GM20431 (cell line): ENCODE measurements around the gene EXOC3L1.

Source experiments
- in situ Hi-C: fragments of 300-500 bp; cut with MseI, MboI; formaldehyde crosslinking; loops from one replicate; pipeline ENCODE4 v1.15.0; 2020; ENCODE audit warnings: low sequenced_read_pairs; ENCODE audit not compliant: unreplicated experiment

EXOC3L1 gene

DNA sequence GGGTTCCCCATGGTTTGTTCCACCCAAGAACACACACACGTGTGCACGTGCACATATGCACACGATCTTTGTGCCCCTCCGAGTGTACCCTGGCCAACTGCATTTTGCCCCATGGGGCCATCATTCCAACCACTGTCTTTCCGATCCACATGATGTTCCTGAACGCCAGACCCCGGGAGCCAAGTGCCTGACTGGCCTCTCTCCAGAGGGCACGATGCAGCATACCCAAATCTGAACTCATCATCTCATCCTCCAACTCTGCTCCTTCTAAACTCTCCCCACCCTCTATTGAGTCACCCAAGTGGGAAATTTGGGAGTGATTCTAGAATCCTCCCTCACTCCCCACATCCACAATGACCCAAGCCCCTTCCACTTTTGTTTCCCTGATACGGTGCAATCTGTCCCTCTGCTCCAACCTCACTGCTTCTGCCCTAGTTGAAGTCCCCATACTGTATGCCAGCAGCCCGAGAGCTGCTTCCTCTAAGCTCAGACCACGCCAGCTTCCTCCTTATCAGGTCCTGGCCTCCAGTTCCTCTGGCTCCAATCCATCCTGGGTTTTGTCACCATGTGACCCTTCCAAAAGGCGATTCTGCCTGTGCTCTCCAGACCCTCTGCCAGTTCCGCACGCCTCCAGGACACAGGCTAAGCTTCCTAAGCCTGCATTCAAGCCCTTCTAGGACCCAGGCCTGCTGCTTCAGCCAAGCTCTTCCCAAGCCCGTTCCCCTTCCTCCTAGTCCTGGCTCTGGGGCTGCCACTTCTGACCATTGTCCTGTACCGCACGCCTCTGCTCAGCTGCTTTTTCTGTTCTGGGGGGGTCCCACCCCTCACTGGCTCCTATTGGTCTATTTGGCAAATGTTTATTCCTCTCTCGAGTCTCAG, 26.9 kb upstream of the EXOC3L1 start:
- in situ Hi-C loops = no loop called here

DNA sequence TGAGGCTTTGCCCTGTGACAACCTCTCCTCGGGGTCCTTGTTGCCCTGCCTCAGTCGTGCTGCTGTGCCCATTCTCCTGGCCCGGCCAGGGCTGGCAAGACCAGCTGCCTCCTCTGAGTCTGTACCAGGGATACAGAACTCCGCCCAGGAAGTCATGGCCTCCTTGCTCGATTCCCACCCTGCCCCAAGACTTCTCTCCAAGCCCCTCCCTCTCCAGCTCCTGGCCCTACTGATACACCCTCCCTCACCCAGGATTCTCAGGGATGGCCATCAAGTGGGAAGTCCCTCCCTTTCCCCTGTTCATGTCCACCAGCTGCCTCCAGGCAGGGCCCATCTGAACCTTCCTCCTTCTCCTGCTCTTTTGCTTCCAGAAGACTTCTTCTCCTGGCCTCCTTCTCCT, 25.8 kb upstream of the EXOC3L1 start:
- in situ Hi-C loops = no loop called here

DNA sequence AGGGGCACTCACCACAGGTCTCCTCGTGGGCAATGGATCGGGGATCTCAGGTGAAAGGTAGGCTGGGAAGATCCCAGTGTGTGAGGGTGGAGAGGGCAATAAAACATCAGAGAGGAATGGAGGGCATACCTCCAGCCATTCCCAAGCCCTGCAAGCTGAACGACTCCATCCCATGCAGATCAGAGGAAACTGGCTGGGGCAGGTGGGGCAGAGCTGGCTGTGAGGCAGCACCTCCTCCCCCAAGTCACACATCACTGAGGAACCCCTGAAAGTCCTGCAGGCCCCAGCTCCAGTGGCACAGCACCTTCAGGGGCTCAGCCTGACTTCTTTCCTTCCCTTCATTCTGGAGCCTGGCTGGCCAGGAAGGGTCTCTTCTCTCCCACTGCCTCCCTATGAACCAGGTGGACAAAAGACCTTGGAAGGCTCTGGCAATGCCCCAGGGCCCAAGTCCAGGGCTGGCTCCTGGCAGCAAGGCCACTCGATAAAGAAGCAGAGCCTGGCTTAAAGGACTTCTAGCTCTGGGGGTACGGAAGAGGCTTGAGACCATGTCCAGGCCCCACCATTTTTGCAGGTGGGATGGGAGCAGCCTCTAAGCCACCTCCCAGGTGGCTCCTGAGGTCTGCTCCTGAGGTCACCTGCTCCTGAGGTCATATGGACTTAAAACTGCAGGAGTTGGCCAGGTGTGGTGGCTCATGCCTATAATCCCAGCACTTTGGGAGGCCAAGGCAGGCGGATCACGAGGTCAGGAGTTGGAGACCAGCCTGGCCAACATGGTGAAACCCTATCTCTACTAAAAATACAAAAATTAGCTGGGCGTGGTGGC, 23.5 kb upstream of the EXOC3L1 start:
- in situ Hi-C loops = no loop called here

DNA sequence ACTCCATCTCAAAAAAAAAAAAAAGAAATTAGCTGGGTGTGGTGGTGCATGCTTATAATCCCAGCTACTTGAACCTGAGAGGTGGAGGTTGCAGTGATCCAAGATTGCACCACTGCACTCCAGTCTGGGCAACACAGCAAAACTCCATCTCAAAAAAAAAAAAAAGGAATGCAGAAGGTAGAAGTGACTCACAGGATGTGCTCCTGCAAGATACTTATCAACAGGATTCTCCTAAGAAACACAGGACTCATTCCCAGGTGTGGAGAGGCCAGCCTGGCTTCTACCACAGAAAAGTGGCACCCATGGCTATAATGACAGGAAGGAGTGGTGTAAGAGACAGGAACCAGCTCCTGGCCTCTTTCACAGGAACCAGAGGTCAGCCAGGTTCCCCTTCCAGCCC, 22.8 kb upstream of the EXOC3L1 start:
- in situ Hi-C loops = no loop called here

DNA sequence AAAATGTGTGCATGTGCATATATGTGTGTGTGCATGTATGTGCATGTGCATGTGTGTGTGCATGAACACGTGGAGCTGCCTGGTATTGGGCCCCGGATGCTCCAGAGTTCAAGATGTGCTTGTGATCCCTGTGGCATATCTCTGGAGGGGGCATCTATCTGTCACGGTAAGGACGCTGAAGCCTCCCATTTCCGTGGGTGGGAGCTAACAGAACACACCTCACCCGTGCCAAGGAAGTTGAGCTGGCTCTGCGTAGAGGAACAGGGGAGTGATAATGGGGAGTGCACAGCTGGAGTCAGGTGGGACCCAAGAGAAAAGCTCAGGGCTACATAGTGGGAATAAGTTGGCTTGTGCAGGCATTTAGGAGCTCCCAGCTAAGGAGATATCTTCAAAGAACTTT, 21.7 kb upstream of the EXOC3L1 start:
- in situ Hi-C loops = no loop called here

DNA sequence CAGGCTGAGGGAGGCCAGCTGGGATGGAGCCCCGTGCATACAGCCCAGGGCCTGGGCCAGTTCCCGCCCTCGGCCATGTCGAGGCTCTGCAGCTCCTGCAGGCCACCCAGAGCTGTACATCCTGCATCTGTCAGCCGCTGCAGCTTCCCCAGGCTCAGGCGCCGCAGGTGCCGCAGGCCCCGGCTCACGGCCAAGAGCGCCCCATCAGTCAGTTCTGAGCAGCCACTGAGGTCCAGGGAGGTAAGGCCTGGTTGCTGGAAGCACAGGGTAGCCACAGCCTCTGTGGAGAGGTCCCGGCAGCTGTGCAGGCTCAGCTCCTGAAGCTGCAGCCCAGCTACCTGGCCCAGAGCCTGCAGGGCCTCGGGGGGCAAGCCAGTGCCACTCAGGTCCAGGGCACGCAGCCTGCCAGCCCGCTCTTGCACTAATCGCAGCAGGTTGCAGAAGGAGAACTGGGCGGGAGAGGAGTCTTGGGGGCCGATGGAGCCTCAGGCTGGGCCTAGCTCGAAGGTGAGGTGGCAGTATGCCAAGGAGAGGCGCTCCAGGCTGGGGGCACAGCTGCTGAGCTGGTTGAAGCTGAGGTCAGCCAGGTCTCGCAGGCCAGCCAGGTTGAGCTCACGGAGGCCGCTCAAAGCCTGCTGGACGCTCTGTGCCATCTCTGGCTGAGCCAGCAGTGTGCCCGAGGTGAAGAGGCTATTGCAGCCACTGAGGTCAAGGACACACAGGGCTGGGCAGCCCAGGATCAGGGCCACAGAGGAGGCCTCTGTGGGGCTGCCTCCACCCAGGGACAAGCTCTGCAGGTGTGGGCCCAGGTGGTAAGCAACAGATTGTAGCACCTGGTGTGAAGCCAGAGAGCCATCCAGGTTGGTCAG, 20.4 kb upstream of the EXOC3L1 start:
- in situ Hi-C loops = no loop called here

DNA sequence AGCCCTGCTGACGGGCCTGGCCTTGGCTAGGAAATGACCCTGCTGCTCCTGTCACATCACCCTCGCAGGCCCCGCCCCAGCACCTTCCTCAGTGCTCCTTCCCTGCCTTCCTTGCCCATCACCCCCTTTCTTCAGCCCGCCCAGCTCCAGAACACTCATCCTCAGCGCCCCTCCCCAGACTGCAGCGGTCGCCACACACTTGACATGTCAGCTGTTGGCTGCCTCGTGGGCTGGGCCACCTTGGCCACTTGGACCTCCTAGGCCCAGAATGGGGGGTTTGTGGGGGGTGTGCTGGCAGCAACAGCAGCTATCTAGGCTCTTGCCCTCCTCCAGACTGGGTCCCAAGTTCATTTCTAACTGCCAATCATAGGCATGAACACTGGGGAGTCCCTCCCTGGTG, 19.6 kb upstream of the EXOC3L1 start:
- in situ Hi-C loops = no loop called here

DNA sequence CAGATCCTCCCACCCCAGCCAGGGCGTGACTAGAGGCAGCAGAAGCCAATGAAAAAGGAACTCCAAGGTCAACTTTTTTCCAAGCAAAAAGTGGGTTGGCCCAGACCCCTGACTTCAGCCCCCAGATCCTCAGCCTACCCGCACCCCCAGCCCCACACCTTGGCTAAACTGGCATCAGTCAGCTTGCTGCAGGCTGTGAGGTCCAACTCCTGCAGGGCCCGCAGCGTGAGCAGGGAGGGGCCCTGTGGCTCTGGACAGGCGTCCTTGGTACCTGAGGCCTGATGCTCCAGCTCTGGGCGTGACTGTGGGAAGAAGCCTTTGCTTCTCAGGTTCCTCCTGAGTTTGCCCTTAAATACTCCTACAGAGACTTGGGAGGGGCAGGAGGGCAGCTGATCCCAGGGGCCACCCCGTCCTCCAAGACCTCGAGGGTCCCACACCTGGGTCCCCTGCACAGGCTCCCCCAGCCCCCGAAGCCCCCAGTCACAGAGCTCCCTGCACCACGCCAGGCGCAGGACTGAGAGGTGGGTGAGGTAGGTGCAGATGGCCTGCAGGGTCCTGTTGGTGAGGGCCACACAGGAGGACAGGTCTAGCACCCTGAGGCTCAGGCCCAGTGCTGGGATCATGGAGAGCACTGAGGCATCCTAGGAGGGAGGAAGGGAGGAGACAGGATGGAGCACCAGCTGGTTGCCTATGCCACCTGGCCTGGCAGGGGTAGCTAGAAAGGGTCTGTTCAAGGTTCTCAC, 18.4 kb upstream of the EXOC3L1 start:
- in situ Hi-C loops = no loop called here

DNA sequence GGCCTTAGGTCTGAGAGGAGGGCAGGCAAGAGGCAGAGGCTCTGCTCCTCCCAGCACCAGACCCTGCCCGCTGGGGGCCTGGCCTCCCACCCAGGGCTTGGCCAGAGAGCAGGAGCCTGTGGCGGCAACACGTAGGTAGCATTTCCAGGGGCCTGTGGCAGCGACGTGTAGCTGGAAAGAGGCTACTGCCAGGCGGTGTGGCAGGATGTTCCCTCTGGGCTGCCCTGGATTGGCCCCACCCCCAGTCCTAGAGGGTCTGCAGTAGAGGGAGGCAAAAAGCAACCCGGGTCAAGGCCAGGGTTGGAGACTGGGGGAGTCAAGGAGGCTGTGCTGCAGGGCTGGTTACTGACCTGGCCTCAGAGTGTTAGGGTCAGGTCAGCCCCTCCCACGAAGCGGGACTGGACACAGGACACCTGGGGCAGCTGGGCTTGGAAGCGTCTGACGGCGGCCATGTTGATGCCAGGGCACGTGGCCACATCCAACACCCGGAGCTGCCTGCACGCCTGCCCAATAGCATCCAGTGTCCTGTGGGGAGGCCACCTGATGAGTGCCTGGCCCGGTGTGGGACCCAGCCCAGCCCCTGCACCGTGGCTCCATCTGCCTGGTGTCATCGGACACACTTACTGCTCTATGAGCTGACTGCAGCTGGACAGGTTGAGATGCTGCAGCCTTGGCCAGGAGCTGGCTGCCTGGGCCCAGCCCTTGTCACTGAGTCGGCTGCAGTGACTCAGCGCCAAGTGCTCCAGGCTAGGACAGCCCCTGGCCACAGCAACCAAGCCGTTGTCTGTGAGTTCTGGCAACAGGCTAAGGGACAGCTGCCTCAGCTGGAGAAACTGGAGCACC, 17.5 kb upstream of the EXOC3L1 start:
- in situ Hi-C loops = no loop called here

DNA sequence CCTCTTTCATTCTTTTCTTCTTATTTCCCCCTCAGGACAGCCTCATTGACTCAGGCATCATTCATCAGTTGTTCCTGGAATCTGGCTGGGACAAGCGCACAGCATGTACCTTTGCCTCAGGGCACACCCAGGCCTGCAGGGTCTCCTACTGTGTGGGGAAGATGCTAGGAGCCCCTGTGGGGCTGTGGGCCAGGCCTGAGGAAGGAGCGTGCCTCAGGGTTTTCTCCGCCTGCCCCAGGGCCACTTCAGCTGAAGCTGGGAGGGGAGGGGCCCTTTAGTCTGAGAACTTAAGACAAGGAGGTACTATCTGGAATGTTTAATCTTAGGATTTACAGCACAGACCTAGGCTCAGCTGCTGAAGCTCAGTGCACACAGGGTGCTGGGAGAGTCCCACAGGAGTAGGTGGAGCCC, 16.9 kb upstream of the EXOC3L1 start:
- in situ Hi-C loops = no loop called here

DNA sequence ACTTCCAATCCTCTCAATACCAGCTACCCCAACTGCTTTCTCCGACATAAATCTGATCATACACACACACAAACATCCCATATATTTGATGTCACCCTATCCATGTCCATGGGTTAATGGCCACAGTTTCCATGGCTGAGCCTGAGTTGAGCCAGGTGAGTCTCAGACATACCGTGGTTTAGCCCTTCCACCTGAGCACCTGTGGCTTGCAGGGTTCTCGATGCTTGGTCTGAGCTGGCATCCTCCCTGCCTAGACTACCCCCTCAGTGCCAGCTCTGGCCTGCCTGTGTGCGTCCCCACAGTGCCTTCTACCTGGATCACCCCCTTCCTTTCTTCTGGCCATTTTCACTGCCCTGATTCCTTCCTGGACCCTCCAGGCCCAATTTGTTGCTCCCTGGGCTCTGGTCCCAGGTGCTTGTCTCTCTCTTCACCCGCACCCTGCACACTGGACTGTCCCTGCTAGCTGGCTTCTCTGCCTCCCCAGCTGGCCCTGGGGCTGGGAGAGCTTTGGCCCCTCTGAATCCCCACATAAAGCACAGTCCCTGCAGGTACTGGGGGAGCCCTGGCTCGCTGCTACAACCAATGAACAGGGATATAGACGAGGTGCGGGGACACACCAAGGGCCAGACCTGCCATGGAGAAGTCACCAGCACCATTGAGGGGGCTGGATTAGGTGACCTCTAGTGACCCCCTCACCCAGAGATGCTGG, 16.3 kb upstream of the EXOC3L1 start:
- in situ Hi-C loops = no loop called here

DNA sequence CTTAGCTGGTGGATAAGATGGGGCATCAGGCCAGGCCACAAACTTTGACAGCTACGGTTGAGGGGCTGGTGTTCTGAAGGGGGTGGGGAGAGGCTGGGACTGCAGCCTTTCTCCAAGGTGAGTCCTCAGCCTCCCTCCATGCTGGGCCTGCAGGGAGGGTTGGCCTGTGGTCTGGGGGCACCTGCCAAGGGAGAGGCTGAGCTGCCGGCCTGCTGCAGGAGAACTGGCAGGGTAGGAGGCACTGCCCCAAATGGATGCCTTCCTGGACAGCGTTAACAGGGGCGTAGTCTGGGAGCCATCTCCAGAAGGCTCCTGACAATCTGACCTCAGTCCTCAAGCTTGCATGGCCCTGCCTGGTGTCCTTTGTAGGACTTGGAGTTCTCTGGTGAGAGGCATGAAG, 14.1 kb upstream of the EXOC3L1 start:
- in situ Hi-C loops = no loop called here

DNA sequence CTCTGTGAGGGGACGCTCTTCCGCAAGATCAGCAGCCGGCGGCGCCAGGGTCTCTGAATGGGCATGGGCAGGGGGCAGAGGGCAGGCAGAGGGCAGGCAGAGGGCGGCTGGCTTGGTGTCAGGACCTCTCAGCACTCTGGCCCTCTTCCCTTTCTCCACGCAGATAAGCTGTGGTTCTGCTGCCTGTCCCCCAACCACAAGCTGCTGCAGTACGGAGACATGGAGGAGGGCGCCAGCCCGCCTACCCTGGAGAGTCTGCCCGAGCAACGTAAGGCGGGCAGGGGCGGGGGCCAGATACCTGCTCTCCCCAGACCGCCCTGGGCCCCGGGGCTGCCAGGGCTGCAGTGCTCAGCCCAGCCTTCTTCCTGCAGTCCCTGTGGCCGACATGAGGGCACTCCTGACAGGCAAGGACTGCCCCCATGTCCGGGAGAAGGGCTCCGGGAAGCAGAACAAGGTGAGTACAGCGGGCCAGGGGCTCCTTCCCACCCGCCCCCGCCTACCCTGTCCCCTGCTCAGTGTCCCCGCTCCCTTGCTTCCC, 13.1 kb upstream of the EXOC3L1 start:
- in situ Hi-C loops = no loop called here

DNA sequence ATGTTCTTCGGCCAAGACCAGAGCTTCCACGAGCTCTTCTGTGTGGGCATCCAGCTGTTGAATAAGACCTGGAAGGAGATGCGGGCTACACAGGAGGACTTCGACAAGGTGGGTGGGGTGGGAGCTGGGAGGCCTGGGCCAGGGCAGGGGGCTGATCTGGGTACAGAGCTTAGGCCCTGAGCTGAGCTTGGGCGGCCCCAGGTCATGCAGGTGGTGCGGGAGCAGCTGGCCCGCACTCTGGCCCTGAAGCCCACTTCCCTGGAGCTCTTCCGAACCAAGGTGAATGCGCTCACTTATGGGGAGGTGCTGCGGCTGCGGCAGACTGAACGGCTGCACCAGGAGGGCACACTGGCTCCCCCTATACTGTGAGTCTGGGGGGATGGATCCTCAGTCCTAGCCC, 12.5 kb upstream of the EXOC3L1 start:
- in situ Hi-C loops = no loop called here

DNA sequence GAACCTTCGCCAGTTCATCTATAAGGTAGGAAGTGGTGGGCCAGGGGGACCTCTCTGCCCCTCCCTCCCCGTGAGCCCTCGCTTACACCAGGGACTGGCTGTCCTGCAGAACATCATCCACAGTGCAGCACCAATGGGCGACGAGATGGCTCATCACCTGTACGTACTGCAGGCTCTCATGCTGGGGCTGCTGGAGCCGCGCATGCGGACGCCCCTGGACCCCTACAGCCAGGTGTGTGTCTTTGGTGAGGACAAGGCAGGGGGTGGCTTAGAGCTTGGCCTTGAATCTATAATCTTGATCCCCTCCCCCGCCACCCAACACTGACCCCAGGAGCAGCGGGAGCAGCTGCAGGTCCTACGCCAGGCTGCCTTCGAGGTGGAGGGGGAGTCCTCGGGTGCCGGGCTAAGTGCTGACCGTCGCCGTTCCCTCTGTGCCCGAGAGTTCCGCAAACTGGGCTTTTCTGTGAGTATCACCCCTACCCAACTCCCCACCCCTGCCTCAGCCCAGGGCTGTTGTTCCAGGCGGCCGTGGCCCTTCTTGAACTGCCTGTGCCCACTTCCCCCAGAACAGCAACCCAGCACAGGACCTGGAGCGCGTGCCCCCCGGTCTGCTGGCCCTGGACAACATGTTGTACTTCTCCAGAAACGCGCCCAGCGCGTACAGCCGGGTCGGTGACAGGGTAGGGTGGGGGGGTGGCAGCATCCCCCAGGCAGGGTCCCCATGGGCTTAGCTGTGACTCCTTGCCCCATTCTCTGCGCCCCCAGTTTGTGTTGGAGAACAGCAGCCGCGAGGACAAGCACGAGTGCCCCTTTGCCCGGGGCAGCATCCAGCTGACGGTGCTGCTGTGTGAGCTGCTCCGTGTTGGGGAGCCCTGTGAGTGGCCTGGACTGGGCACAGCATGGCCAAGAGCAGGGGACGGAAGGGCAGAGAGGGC, 11.7 kb upstream of the EXOC3L1 start:
- in situ Hi-C loops = no loop called here

DNA sequence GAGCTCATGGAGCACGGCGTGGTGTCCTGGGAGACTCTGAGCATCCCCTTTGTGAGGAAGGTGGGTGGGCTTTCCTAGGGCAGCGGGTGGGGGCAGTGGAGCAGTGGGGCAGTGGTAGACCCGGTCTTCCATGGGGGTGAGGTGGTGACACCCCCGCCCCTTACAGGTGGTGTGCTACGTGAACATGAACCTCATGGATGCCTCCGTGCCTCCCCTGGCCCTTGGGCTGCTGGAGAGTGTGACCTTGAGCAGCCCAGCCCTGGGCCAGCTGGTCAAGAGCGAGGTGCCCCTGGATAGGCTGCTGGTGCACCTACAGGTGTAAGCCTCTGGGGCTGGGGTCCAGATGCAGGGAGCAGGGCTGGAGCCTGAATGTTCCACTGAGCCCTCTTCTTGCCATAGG, 10.6 kb upstream of the EXOC3L1 start:
- in situ Hi-C loops = no loop called here

DNA sequence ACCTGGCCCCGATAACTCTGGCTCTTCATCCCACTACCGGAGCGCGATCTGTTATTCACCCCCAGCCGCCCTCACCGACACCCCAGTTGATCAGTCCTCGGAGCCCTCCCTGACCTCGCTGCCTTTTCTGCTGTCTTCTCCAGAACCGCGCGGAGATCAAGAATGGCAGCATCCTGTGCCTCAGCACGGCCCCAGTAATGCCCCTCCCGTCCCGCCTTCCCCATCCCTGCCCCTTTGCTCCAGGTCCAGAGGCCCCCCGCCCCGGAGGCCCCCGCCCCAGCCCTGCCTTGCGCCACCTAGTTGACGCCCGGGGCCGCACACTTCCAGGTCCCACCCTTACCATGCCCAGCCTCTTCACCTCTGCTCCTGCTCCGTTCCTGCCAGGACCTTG, 9.9 kb upstream of the EXOC3L1 start:
- in situ Hi-C loops = no loop called here
